Liver (tissue), 9 donors: ENCODE measurements around the gene DYNC1I2. TPM values are rescaled to one million over a fixed set of nuclear protein-coding genes. Genes with fewer than 3 reads are reported as not detected.

Experiments
- DNase-seq: peaks from one replicate; pipeline ENCODE4 v3.0.0-alpha.2; 2017; ENCODE audit warnings: low spot score
- H3K27ac ChIP-seq, 2 donors: one replicate each; pipeline ENCODE4 v1.7.0; 2013; ENCODE audit warnings: inconsistent platforms in 2 of 2, low read length in 2 of 2, control low read depth in 1 of 2, low read depth in 1 of 2, mild to moderate bottlenecking in 1 of 2
- H3K27me3 ChIP-seq, 4 donors: one replicate each; pipeline versions ENCODE4 v1.6.1 to v1.7.0; 2013; ENCODE audit warnings: low read length in 3 of 4, inconsistent platforms in 1 of 4, mild to moderate bottlenecking in 1 of 4, moderate library complexity in 1 of 4; ENCODE audit not compliant: control insufficient read depth in 4 of 4, insufficient read depth in 4 of 4
- H3K36me3 ChIP-seq, 4 donors: one replicate each; pipeline versions ENCODE4 v1.6.1 to v1.7.0; 2013; ENCODE audit warnings: low read length in 3 of 4, mild to moderate bottlenecking in 3 of 4, low read depth in 1 of 4, moderate library complexity in 1 of 4; ENCODE audit not compliant: control insufficient read depth in 4 of 4, insufficient read depth in 3 of 4
- H3K4me1 ChIP-seq, 4 donors: one replicate each; pipeline versions ENCODE4 v1.6.1 to v1.7.0; 2013; ENCODE audit warnings: low read length in 3 of 4, mild to moderate bottlenecking in 3 of 4, moderate library complexity in 1 of 4; ENCODE audit not compliant: control insufficient read depth in 4 of 4, insufficient read depth in 4 of 4
- H3K4me3 ChIP-seq, 3 donors: one replicate each; pipeline versions ENCODE4 v1.6.1 to v1.7.0; 2013; ENCODE audit warnings: low read length in 3 of 3, control low read depth in 1 of 3, low read depth in 1 of 3, mild to moderate bottlenecking in 1 of 3
- H3K9ac ChIP-seq, 2 donors: one replicate each; pipeline ENCODE4 v1.7.0; 2013; ENCODE audit warnings: low read length in 2 of 2, mild to moderate bottlenecking in 2 of 2, moderate library complexity in 2 of 2, control low read depth in 1 of 2, low read depth in 1 of 2
- H3K9me3 ChIP-seq, 4 donors: one replicate each; pipeline versions ENCODE4 v1.6.1 to v1.7.0; 2013; ENCODE audit warnings: low read length in 3 of 4; ENCODE audit not compliant: control insufficient read depth in 4 of 4
- EGR1 ChIP-seq, 2 donors: IDR thresholded peaks; 2 replicates each; pipeline ENCODE4 v1.6.1; 2016 to 2018; ENCODE audit warnings: antibody characterized with exemption in 2 of 2, low read depth in 2 of 2
- FOXA1 ChIP-seq: IDR thresholded peaks from 2 replicates; pipeline ENCODE4 v1.6.1; 2016; ENCODE audit warnings: antibody characterized with exemption
- FOXA2 ChIP-seq: IDR thresholded peaks from 2 replicates; pipeline ENCODE4 v1.6.1; 2016; ENCODE audit warnings: antibody characterized with exemption
- GABPA ChIP-seq, 2 donors: IDR thresholded peaks in 1 of 2; conservative IDR thresholded peaks in 1 of 2; 2 replicates each; pipeline ENCODE4 v1.6.1; 2016; ENCODE audit warnings: antibody characterized with exemption in 2 of 2, mild to moderate bottlenecking in 1 of 2, moderate library complexity in 1 of 2
- HNF4G ChIP-seq: IDR thresholded peaks from 2 replicates; pipeline ENCODE4 v1.6.1; 2016; ENCODE audit warnings: antibody characterized with exemption
- JUND ChIP-seq, 2 donors: IDR thresholded peaks; 2 replicates each; pipeline ENCODE4 v1.6.1; 2016; ENCODE audit warnings: antibody characterized with exemption in 2 of 2
- NR2F2 ChIP-seq: IDR thresholded peaks from 2 replicates; pipeline ENCODE4 v1.6.1; 2016; ENCODE audit warnings: antibody characterized with exemption
- RAD21 ChIP-seq, 2 donors: IDR thresholded peaks; 2 replicates each; pipeline ENCODE4 v1.6.1; 2016; ENCODE audit warnings: antibody characterized with exemption in 2 of 2, mild to moderate bottlenecking in 2 of 2
- RXRA ChIP-seq, 2 donors: IDR thresholded peaks; 2 replicates each; pipeline ENCODE4 v1.6.1; 2017 to 2018; ENCODE audit warnings: antibody characterized with exemption in 2 of 2, mild to moderate bottlenecking in 1 of 2
- SP1 ChIP-seq: IDR thresholded peaks from 2 replicates; pipeline ENCODE4 v1.6.1; 2018; ENCODE audit warnings: antibody characterized with exemption, mild to moderate bottlenecking
- TAF1 ChIP-seq: conservative IDR thresholded peaks from 2 replicates; pipeline ENCODE4 v1.6.1; 2016; ENCODE audit warnings: antibody characterized with exemption, mild to moderate bottlenecking
- YY1 ChIP-seq: IDR thresholded peaks from 2 replicates; pipeline ENCODE4 v1.6.1; 2016; ENCODE audit warnings: antibody characterized with exemption, mild to moderate bottlenecking
- ZBTB33 ChIP-seq: IDR thresholded peaks from 2 replicates; pipeline ENCODE4 v1.6.1; 2016; ENCODE audit warnings: antibody characterized with exemption
- WGBS: extraction: QIAGEN DNeasy Blood & Tissue Kit; methylation state at CpG from one replicate; pipeline ENCODE4 v1.1.7; 2013; 5-methylcytosine and 5-hydroxymethylcytosine counted together
- polyA plus RNA-seq, 2 donors: library from polyadenylated mRNA; stranded (reverse) in 1 of 2; unstranded in 1 of 2; fragments of 200-250 nt in 1 of 2; fragments of >200 nt in 1 of 2; fragmentation: Nextera tagmentation in 1 of 2; extraction: Ambion mirVana in 1 of 2; gene quantifications; one replicate each; pipeline versions ENCODE4 v1.2.1 to v1.2.3, GENCODE V29; 2013 to 2015
- total RNA-seq, 2 donors: library from RNA; depleted of rRNA; stranded (reverse); fragments of >200 nt; gene quantifications; one replicate each; pipeline ENCODE4 v1.2.3, GENCODE V29; 2014
- TF ChIP-seq, protein P1 (sequence below): IDR thresholded peaks from 2 replicates; pipeline ENCODE4 v1.6.1; 2016; ENCODE audit warnings: antibody characterized with exemption
- TF ChIP-seq, protein P2 (sequence below): IDR thresholded peaks from 2 replicates; pipeline ENCODE4 v1.6.1; 2016; ENCODE audit warnings: antibody characterized with exemption
- donor health status: healthy.
- donor health status: healthy.
- donor health status: healthy.
- donor health status: healthy.
- donor health status: healthy.

DYNC1I2 gene
- total and polyA plus RNA-seq, 4 donors: 20.4 to 45.2 (median 28.1) TPM

DNA sequence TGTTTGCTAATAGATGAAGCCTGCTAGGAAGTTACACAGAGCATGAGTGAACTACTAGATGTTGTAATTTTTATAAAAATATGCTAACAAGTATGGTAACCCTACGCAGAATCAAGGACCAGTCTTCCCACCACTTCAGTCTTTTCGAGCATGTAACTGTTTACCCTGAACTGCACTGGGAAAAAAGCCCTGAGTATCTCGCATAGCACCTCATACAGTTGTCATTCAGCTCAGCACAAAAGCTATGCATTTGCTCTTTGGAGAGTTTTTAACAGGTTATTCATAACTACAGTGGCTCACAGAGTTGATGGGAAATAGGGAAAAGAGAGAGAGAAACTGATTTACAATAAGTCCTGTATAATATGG, 42.7 kb downstream of the DYNC1I2 start:
- 36% methylated on average over 3 of the region's 3 CpGs for WGBS
- TF ChIP-seq, protein P1, sequence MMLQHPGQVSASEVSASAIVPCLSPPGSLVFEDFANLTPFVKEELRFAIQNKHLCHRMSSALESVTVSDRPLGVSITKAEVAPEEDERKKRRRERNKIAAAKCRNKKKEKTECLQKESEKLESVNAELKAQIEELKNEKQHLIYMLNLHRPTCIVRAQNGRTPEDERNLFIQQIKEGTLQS: no peak
- TF ChIP-seq NR2F2 (no peak), RXRA (IDR thresholded peaks at IDR 0.05) (no peak), FOXA1 (no peak), GABPA (IDR thresholded peaks at IDR 0.05 in 1 of 2, conservative IDR thresholded peaks at IDR 0.05 in 1 of 2) (no peak), SP1 (no peak), RAD21 (IDR thresholded peaks at IDR 0.05) (no peak), HNF4G (no peak), FOXA2 (no peak), TAF1 (no peak), JUND (IDR thresholded peaks at IDR 0.05) (no peak), ZBTB33 (no peak)
- TF ChIP-seq, protein P2, sequence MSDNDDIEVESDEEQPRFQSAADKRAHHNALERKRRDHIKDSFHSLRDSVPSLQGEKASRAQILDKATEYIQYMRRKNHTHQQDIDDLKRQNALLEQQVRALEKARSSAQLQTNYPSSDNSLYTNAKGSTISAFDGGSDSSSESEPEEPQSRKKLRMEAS: no peak
- Histone ChIP-seq H3K27me3 (no peaks in the 10 kb centered on the region), H3K4me3 (no peak overlapping the region), H3K27ac (peak overlapping the region; percentile 74 to 79), H3K4me1 (peaks cover 2 to 31% (median 9%) of the 10 kb centered on the region in 4 donors), H3K36me3 (peaks cover 2 to 8% (median 4%) of the 10 kb centered on the region in 4 donors), H3K9me3 (no peaks in the 10 kb centered on the region), H3K9ac (no peak overlapping the region)
- no peak for DNase-seq

- Histone ChIP-seq H3K36me3 (peaks cover 2 to 19% (median 10%) of the 10 kb centered on the region in 4 donors), H3K4me1 (peaks cover 0 to 3% (median 0%) of the 10 kb centered on the region in 4 donors), H3K4me3 (no peak overlapping the region), H3K9me3 (no peaks in the 10 kb centered on the region), H3K9ac (no peak overlapping the region), H3K27me3 (no peaks in the 10 kb centered on the region), H3K27ac (no peak overlapping the region)
- 95% methylated on average over 4 of the region's 4 CpGs for WGBS
- DNase-seq: no peak
- no peak for TF ChIP-seq HNF4G
- no peak for TF ChIP-seq NR2F2
- no peak for TF ChIP-seq YY1
Observed at GRCh38 chr2:171735991-171736710, 48.9 kb downstream of the DYNC1I2 start.

DNA sequence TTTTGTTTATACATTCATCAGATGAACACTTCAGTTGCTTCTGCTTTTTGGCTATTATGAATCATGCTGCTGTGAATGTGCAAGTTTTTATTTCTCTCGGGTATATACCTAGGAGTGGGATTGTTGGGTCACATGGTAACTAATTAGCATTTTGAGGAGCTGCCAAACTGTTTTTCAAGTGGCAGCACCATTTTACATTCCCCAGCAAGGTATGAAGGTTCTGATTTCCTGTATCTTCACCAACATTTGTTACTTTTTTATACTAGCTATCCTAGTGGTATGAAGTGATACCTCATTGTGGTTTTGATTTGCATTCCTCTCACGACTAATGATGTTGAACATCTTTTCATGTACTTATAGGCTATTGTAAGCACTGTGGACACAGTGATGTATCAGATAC, 53.9 kb downstream of the DYNC1I2 start:
- no peak overlapping the region for H3K4me3 ChIP-seq
- WGBS: 83% methylated on average over 2 of the region's 2 CpGs
- TF ChIP-seq EGR1 (IDR thresholded peaks at IDR 0.05; ENCODE audit: low read depth in 2 of 2) (no peak), JUND (IDR thresholded peaks at IDR 0.05) (no peak), ZBTB33 (no peak)
- TF ChIP-seq, protein P1: no peak
- no peaks in the 10 kb centered on the region for H3K27me3 ChIP-seq
- H3K9ac ChIP-seq: no peak overlapping the region
- no peak overlapping the region for H3K27ac ChIP-seq
- H3K9me3 ChIP-seq: no peaks in the 10 kb centered on the region
- DNase-seq: no peak
- H3K36me3 ChIP-seq: peaks cover 3 to 29% (median 22%) of the 10 kb centered on the region in 4 donors
- H3K4me1 ChIP-seq: no peaks in the 10 kb centered on the region
